ENCODE measurements around the gene KIF4B.

The KIF4B gene

DNA sequence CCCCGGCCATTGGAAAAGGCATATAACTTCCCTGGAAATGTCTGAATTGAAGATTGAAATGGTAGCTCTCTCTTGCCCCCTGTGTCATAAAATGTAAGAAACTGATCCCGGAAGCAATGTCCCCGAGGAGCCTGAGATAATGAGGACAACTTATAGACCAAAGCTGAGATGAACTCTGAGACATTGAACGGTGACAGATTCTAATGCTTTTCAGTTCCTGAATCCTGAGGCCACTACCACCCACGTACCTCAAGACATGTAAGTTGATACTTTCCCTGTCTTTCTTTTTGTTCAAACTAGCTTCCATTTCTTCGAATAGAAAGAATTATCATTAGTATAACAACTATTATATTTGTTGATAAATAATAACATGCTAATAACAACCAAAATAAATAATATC is 51.0 kb downstream of the KIF4B start:
- no peaks in the 10 kb centered on the region for H3K4me1 ChIP-seq (ENCODE audit: insufficient read depth, low read length)
- H3K36me3 ChIP-seq (ENCODE audit: insufficient read depth, low read length) = no peaks in the 10 kb centered on the region
- H3K4me3 ChIP-seq (ENCODE audit: low read length) = no peak overlapping the region
- H3K9me3 ChIP-seq (ENCODE audit: insufficient read depth, low read depth, low read length) = no peaks in the 10 kb centered on the region
- 84% methylated on average over 5 of the region's 6 CpGs for WGBS
- no peak overlapping the region for H3K9ac ChIP-seq (ENCODE audit: low read depth, low read length)
- no peak overlapping the region for H3K27ac ChIP-seq (ENCODE audit: low read depth, low read length)
- H3K27me3 ChIP-seq (ENCODE audit: insufficient read depth, low read length) = no peaks in the 10 kb centered on the region

DNA sequence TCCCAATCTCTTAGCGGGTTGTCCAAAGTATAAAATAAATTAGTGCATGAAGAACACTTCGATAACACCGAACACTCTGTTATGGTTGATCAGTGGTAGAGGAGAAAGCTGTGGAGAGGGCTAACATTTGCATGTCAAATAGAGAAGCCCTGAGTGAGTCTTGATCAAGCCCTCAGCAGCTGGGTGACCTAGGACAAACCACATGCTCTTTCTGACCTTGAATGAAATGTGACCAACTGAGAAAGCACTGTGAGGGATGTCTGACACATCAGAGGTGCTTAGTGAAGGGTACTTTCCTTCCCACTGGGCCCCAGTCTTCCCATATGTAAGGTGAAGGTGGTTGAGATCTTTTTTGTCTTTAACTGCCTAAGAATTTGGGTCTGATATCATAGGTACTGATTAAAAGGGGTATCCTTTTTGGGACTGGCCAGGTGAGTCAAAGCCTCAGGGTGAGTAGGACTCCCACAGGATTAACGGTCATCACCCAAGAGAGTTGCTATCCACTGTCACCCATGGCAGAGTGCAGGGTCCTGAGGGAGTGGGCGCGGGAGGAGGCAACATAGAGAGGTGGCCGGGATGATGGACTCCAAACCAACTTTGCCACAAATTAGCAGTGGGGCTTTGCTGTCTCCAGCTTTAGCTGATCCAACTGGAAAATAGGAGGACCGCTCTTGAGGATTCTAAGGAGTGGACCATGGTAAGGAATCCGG is 53.5 kb downstream of the KIF4B start:
- Histone ChIP-seq H3K27ac (ENCODE audit: low read depth, low read length) (no peak overlapping the region), H3K9ac (ENCODE audit: low read depth, low read length) (no peak overlapping the region), H3K27me3 (ENCODE audit: insufficient read depth, low read length) (no peaks in the 10 kb centered on the region), H3K4me3 (ENCODE audit: low read length) (no peak overlapping the region), H3K9me3 (ENCODE audit: insufficient read depth, low read depth, low read length) (no peaks in the 10 kb centered on the region), H3K36me3 (ENCODE audit: insufficient read depth, low read length) (no peaks in the 10 kb centered on the region), H3K4me1 (ENCODE audit: insufficient read depth, low read length) (no peaks in the 10 kb centered on the region)
- WGBS = 94% methylated on average over 9 of the region's 9 CpGs
